Fibroblast of skin of abdomen (primary cell): ENCODE measurements around the gene CYP26C1. TPM values are rescaled to one million over a fixed set of nuclear protein-coding genes. Genes with fewer than 3 reads are reported as not detected.
A peak's percentile ranks its signal among the peaks of the same experiment; 100 is the strongest.

Source experiments
- DNase-seq: peaks from one replicate; pipeline ENCODE4 v3.0.0-alpha.2; 2013
- polyA plus RNA-seq, 2 experiments: library from polyadenylated mRNA; unstranded; fragments of 120-200 nt; gene quantifications; one replicate each; pipeline ENCODE4 v1.2.1, GENCODE V29; 2013; ENCODE audit not compliant: insufficient read length in 2 of 2

The CYP26C1 gene, protein sequence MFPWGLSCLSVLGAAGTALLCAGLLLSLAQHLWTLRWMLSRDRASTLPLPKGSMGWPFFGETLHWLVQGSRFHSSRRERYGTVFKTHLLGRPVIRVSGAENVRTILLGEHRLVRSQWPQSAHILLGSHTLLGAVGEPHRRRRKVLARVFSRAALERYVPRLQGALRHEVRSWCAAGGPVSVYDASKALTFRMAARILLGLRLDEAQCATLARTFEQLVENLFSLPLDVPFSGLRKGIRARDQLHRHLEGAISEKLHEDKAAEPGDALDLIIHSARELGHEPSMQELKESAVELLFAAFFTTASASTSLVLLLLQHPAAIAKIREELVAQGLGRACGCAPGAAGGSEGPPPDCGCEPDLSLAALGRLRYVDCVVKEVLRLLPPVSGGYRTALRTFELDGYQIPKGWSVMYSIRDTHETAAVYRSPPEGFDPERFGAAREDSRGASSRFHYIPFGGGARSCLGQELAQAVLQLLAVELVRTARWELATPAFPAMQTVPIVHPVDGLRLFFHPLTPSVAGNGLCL
- polyA plus RNA-seq (2013, experiment 1 of 2; ENCODE audit: insufficient read length) = not detected
- not detected for polyA plus RNA-seq (2013, experiment 2 of 2; ENCODE audit: insufficient read length)

DNA sequence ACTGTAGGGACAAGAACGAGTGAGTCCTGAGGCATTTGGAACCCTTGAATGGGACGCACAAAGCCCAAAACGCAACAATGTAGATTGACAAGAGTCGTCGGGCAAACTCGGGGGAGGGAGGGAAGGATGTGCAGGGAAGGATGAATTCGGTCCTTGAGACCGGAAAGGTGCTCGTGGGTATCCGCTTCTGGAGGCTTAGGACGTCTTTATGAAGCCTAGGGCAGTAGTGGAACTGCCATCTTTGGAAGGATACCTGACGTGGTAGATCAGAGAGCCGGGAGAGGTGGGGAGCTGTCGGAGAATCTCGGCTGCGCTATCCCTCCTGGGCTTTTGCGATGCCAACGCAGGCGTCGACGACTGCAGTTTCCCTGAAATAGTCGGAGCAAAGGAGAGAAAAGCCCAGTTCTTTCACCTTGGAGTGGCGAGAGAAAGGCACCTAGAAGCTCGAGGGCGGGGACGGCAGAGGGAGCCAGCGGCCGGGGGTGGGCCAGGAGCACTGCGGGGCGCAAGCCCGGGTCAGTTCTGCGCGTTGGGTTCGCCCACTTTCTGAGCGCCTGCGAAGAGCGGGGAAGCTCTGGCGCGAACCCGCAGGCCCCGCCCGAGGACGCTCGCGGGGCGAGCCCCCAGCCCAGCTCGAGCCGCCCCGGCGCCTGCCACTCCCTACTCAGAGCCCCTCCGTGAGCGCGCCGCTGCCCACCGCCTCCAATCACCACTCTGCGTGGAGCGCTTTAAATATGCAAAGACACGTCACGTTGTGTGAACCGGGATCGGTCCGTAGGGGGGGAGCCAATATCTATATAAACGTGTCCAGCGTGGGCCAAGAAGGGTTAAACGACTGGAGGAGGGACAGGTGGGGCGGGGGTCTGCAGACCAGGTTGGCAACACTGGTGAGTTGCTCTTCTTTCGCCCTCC is at the start of gene CYP26C1:
Gene CYP26C1 (plus strand): TSS at position 824 of the 912 bp plus-strand sequence. CDS start 466 bp downstream, outside the sequence.
- DNase-seq = no peak

DNA sequence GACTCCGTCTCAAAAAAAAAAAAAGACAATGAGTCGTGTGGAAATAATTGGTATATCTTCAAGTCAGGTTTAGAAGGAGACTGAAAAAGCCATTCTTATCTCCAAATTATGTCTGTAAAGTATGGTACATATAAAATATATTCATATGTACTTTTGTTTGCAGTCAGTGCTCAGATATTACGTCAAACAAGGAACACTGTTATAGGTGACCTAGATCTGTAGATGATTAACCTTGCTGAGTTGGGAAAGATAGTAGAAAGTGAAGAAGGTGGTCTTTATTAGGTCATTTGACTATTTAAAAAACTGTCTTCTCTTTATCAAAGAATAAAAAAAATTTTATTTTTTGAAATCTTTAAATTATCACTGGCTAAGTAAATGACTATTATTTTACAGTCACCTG is 44.9 kb upstream of the CYP26C1 start:
- no peak for DNase-seq

DNA sequence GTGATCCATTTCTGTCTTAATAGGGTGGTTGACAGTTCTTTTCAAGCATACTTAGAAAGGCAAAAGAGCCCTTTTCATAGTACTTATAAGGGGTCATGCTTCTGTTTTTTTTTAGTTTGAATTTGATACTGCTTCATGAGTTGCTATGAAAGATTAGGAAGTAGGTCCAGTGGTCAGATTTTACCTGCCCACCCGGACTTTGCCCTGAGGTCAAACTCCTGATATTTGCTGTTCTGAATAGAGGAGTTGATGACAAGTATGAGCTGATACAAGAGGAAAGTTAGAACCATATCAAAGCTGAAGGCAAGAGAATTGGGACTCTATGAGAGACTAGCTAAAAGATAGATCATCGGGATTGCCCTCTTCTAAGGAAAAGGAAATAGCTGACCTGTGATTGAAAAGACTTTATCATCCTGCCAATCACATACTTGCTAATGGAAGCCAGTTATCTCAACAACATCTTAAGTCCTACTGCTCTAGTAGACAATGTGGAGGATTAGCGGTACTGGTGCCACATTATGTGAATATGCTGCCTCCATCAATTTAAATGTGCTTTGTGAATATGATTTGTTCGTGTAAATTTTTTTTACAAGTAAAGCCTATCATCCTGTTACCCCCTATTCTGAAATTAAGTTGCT is 37.5 kb upstream of the CYP26C1 start:
- no peak for DNase-seq

DNA sequence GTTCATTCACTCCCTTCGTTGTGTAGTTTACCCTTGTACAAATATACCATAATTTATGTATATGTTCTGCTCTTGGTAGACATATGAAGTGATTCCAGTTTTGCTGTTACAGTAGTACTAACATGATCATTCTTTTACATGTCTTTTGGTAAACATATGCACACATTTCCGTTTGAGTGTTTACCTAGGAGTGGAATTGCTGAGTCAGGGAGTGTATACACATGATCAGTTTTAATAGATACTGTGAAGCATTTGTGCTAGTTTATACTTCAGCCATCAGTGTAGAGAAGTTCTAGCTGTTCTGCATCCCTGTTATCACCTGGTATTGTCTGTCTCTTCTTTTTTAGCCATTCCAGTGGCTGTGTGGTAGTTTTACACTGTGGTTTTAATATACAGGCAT is 34.5 kb upstream of the CYP26C1 start:
- DNase-seq = no peak

DNA sequence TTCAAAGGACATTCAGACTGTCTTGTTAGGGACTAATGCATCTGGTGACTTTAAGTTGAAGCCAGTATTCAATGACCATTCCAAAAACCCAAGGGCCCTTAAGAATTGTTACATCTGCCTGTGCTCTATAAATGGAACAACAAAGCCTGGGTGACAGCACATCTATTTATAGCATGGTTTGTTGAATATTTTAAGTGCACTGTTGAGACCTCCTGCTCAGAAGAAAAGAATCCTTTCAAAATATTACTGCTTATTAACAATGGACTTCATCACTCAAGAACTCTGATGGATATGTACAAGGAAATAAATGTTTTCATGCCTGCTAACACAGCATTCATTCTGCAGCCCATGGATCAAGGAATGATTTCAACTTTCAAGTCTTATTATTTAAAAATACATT is 33.1 kb upstream of the CYP26C1 start:
- DNase-seq = no peak

DNA sequence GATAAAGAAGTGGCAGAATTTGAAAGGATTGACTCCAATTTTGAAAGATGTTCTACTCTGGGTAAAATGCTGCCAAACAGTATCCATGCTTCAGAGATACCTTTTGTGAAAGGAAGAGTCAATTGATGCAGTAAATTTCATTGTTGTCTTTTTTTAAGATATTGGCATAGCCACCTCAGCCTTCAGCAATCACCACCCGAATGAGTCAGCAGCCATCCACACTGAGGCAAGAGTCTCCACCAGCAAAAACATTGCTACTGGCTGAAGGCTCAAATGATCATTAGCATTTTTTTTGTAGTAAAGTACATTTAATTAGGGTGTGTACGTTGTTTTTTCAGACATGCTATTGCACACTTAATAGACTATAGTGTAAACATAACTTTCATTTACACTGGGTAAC is 31.7 kb upstream of the CYP26C1 start:
- peak; percentile 37 for DNase-seq

DNA sequence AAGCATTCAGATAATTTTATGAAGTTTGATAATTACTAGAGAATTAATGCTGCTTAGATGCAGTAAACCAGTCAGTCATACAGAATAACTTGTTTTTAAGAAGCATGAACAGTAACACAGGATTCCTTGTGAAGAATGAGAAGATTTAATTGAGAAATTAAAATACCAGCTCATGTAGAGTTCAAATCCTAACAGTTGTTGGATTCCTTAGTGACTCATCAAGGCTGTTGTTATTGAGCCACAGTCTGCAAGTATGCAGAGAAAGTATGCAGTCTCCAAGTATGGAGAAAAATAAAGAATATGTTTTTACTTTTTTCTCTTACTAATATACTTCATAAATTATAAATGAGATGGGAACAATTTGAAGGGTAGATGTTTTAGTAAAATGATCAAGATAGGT is 30.2 kb upstream of the CYP26C1 start:
- DNase-seq = peak; percentile 82

DNA sequence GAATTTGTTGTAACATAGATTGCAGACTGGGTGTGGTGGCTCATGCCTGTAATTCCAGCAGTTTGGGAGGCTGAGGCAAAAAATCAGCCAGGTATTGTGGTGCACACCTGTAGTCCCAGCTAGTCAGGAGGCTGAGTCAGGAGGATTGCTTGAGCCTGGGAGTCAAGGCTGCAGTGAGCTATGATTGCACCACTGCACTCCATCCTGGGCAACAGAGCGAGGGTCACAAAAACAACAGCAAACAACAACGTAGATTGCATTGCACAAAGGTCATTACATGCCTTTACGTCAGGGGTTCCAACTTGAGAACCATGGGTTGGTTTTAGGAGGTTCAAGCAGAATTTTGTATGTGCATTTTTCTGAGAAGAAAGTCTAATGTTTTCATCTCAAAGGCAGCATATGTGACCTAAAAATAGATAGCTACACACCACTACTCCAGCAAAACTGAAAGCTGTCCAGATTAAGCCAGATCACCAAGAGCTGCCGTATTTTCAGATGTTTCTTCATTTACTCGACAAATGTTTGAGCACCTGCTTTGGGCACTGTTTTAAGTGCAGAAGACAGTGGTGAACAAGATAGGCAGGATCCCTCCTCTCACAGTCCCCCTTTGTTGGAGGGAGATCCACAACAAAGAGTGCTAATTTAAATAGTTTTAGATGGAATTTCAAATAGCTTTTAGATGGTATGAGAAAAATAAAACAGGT is 28.3 kb upstream of the CYP26C1 start:
- no peak for DNase-seq

DNA sequence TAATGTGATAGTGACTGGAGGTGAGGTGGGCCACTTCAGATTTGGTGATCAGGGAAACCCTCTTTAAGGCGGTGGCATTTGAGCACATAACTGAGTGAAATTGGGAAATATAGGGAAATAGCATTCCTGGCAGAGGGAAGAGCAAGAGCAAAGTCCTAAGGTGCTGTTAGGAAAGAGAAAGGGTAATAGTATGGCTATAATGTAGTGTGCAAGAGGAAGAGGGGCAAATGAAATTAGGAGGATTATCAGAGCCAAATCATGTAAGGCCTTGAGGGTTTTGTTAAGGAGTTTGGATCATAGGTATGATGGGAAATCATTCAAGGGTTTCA is 27.8 kb upstream of the CYP26C1 start:
- no peak for DNase-seq

DNA sequence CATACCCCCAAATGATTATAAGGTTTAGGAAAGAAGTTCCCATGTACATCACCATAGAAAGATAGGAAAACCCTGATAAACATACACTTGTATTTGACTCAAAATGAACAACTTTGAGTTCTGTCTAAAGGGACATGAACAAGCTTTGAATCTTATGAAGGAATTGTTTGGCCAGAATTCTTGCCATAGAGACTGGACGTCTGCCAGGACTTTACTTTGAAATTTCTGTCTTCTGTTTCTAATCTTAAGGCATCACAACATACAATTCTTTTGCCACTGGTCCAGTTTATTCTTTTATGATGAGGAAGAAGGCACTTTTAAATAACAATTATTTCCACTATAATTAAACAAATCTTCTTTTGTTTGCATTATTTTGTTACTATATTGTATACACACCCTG is 26.2 kb upstream of the CYP26C1 start:
- peak; percentile 20 for DNase-seq

DNA sequence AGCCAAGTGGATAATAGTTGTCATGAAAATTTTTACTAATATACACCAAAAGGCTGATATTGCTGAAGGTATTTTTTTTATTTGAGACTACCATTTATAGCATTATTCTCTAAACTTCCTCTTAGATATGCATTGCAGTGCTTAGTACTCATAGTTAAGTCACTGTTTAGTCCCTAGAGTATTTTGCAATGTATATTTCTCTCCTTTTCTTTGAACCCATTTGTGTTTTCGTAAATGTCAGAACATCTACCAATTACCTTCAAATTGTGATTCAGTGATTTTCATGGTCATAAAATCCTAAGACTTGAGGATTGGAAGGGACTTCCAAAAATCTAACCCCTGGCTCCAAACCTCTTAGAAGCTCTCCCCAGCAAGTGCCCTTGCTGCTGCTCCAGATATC is 21.5 kb upstream of the CYP26C1 start:
- no peak for DNase-seq

DNA sequence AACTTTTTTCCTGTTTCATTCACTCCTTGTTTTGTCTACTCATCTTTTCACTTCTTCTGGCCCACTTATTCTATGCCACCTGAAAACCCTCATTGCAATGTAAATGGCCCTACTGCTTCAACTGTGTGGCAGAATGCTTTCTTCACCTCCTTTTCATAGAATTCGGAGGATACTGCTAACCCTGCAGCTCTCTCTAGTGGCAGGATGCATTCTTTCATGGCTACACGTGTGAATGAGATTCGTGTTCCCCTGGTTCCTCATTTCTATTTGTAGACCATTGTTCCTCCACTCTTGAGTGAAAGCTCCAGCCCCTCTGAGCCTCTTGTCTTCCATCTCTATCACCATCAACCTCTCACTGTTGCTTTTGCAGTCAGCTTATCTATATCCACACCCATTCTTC is 20.9 kb upstream of the CYP26C1 start:
- peak; percentile 51 for DNase-seq

DNA sequence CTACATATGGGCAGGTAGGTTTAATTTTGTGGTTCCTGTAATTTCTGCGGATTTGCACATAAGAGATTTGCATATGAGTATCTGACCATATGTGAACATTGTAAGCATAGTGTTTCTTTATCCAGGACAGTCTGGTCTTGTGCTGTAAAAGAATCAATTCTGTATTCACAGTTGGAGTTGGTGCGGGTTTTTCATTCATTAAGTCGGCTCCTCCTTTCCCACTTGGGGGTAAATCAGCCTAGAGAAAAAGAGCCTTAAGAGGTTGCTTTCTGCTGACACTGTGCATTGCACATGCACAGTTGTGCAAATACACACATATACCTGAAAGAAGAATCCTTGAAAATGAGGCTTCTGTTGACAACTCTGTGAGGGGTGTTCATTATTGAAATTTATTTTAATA is 6.1 kb upstream of the CYP26C1 start:
- DNase-seq = no peak

DNA sequence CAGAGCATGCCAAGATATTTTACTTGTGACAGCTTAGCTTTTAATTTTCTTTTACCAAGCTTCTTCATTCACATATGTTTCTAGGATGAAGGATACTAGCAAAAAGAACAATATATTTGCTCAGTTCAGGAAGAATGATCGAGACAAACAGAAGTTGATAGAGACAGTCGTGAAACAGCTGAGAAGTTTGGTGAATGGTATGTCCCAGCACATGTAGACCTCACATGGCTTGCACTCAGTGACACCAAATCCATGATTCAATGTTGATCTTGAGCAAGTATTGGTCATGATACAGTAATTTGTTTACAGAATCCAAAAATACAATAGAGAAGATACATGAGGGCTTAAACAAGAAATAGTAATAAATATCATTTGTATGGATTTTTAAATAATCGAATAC is 2.5 kb upstream of the CYP26C1 start:
- DNase-seq = no peak

DNA sequence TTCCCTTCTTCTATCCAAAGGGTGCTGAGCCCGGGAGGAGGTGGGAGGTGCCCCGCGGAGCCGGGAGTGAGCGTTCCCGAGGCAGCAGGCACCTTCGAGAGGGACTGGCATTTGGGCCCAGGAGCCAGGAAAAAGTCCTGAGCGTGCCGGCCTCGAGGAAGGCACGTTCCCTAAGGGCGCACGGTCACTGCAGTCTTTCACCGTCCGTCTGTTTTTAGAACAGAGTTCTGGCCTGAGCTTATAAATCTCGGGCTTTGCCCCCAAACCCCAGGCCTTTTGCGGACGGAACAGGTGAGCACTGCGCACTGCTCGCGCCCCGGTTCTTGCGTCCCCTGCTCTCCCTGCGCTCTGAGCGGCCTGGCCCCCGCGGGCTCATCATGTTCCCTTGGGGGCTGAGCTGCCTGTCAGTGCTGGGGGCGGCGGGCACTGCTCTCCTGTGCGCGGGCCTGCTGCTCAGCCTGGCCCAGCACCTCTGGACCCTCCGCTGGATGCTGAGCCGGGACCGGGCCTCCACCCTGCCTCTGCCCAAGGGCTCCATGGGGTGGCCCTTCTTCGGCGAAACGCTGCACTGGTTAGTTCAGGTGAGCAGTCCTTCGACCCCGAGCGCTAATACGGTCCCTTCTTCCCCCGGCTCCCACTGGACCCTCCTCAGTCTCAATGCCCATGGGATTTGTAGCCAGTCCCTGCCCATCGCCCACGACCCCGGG is 442 bp downstream of the CYP26C1 start:
- no peak for DNase-seq

DNA sequence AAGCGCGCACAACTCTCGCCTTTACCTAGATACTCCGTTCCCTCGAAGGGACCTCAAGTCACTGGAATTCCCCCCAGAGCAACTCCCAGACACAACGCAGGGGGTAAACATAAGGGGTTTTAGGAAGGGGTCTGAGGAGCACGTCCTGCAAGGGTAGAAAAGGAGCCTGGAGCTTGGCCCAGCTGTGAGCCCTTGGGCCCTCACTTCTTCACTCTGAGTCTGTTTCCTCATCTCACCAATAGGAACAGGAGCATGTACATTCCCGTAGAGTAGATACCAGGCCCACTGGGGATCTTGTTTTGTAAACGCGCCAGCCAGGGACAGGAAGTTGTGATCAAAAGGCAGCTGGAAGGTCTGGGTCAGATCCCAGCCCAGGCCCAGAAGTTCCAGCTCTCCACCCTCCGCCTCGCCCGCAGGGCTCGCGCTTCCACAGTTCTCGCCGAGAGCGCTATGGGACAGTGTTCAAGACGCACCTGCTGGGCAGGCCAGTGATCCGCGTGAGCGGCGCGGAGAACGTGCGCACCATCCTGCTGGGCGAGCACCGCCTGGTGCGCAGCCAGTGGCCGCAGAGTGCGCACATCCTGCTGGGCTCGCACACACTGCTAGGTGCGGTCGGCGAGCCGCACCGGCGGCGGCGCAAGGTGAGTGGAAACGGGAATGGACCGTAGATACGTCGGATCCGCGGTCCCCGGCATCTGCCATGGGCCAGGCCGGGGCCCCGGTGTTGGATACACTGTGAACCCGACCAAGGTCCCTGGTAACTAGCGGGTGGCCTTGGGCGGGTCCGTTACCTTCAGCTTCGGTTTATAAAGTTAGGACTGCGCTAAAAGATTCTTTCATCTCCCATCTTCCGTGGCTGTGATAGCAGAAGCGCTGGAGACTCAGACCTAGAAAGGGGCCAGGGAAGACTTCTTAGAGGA is 1.3 kb downstream of the CYP26C1 start:
- DNase-seq = no peak

DNA sequence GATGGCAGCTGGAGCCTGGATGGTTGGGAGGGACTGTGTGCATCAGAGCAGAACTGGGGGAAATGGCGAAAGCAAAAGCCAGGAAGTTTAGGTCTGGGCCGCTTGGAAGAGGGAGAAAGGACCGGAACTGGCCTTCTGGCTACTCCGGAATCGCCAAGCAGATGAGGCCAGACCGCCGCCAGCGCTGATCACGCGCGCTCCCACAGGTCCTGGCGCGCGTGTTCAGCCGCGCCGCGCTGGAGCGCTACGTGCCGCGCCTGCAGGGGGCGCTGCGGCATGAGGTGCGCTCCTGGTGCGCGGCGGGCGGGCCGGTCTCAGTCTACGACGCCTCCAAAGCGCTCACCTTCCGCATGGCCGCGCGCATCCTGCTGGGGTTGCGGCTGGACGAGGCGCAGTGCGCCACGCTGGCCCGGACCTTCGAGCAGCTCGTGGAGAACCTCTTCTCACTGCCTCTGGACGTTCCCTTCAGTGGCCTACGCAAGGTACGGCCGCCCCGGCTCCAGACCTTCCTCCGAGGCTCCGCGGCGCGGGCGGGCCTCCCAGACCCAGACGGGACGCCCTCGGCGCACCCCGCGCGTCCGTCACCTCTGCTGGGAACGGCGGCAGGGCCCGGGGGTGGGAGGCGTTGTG is 2.0 kb downstream of the CYP26C1 start:
- DNase-seq = no peak

DNA sequence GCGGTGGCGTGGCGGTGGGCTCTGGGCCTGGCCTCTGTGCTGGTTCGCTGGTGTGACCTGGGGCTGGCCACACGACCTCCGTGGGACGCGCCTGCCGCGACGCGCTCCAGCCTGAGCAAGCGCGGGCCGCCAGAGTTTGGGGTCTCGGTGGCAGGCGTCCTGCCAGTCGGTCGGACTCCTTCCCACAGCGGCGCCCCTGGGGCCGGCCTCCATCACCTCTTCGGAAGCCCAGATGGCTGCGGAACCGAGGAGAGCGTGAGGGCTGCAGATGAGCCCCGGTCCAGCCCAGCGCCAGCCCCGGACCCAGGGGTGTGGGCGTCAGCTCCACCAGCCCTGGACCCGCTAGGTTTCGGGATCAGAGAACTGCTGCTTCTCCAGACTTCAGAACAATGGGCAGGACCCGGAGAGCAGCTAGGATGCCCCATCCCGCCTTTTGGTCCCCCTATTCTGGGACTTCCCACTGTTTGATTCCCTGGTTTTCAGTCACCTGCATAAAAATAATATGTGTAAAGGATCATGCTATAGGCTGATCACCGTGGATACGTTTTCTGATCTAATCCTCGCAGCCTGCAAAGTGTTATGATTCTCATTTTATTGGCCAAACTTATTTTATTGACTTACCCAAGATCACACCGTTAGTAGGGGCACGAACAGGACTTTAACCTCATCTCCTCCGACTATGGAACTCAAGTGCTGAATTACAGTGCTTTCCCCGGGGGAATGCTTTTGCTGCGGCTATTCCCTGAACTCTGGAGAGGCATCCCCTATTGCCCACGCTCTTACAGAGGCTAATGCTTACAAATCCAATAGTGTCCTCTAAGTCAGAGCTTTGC is 2.8 kb downstream of the CYP26C1 start:
- no peak for DNase-seq
